GM18873 (cell line): ENCODE data around the gene PRR9.
"Not testable (repeated sequence)": the region's sequence is repeated elsewhere in the genome, so short reads cannot be mapped to it uniquely, and the experiment has no call there.

Experiments
- ATAC-seq: cut with Tn5 transposase; IDR thresholded peaks from one replicate; pipeline ENCODE4 v1.9.1; 2021; ENCODE audit warnings: mild to moderate bottlenecking, moderate library complexity, moderate number of reproducible peaks; ENCODE audit not compliant: unreplicated experiment, low FRiP score

Gene PRR9

GRCh38 chr1:153217212-153217611 lies at the start of gene PRR9:
PRR9 (plus strand) TSS chr1:153217584; CDS start chr1:153218145, 561 bp downstream.
- ATAC-seq = no peak

GRCh38 chr1:153168686-153169085 lies 48.7 kb upstream of the PRR9 start:
- no peak for ATAC-seq

- ATAC-seq = no peak
Measured at GRCh38 chr1:153174624-153175023, 42.8 kb upstream of the PRR9 start.

GRCh38 chr1:153178922-153179321 lies 38.5 kb upstream of the PRR9 start:
- ATAC-seq = no peak

GRCh38 chr1:153180556-153180955 lies 36.8 kb upstream of the PRR9 start:
- no peak for ATAC-seq

- ATAC-seq = not testable (repeated sequence)
Measured at GRCh38 chr1:153188301-153188700, 29.1 kb upstream of the PRR9 start.

GRCh38 chr1:153190373-153190772 lies 27.0 kb upstream of the PRR9 start:
- no peak for ATAC-seq

GRCh38 chr1:153192697-153193096 lies 24.7 kb upstream of the PRR9 start:
- ATAC-seq = no peak

GRCh38 chr1:153194331-153195050 lies 22.9 kb upstream of the PRR9 start:
- no peak for ATAC-seq

- ATAC-seq = no peak
Measured at GRCh38 chr1:153195216-153195615, 22.2 kb upstream of the PRR9 start.

- ATAC-seq = no peak
Measured at GRCh38 chr1:153202006-153202405, 15.4 kb upstream of the PRR9 start.

- no peak for ATAC-seq
Measured at GRCh38 chr1:153203130-153203529, 14.3 kb upstream of the PRR9 start, which contains the start of gene LELP1. LELP1 (plus strand) TSS chr1:153203430; CDS start chr1:153204708, 1,278 bp downstream.

GRCh38 chr1:153206631-153207030 lies 10.8 kb upstream of the PRR9 start:
- ATAC-seq = no peak

- ATAC-seq = no peak
Measured at GRCh38 chr1:153210206-153210605, 7.2 kb upstream of the PRR9 start.

GRCh38 chr1:153212201-153212600 lies 5.2 kb upstream of the PRR9 start:
- no peak for ATAC-seq

GRCh38 chr1:153213519-153213918 lies 3.9 kb upstream of the PRR9 start:
- no peak for ATAC-seq

GRCh38 chr1:153217744-153218416 lies 496 bp downstream of the PRR9 start:
- ATAC-seq = no peak

GRCh38 chr1:153220606-153221303 lies 3.4 kb downstream of the PRR9 start:
- no peak for ATAC-seq

- not testable (repeated sequence) for ATAC-seq
Measured at GRCh38 chr1:153223040-153223891, 5.9 kb downstream of the PRR9 start.

- ATAC-seq = no peak
Measured at GRCh38 chr1:153227810-153228209, 10.4 kb downstream of the PRR9 start.
